ENCODE data around the gene CASKIN1.
"Not testable (repeated sequence)": the region's sequence is repeated elsewhere in the genome, so short reads cannot be mapped to it uniquely, and the experiment has no call there.

The CASKIN1 gene

GRCh38 chr16:2154533-2155090, 41.8 kb downstream of the CASKIN1 start:
- DNase-seq: no peak

GRCh38 chr16:2152695-2153506, 43.5 kb downstream of the CASKIN1 start:
- peak in 1 of 2 experiments; percentile 23 for DNase-seq

- DNase-seq: no peak
Observed at GRCh38 chr16:2151188-2152091, 45.0 kb downstream of the CASKIN1 start.

- peak; percentile 78 to 81 for DNase-seq
Observed at GRCh38 chr16:2150418-2151187, 45.8 kb downstream of the CASKIN1 start.

- peak in 1 of 2 experiments; percentile 40 for DNase-seq
Observed at GRCh38 chr16:2149630-2150417, 46.6 kb downstream of the CASKIN1 start.

- peak in 1 of 2 experiments; percentile 42 for DNase-seq
Observed at GRCh38 chr16:2148714-2149629, 47.4 kb downstream of the CASKIN1 start.

- DNase-seq: peak; percentile 80 to 95
Observed at GRCh38 chr16:2147981-2148671, 48.3 kb downstream of the CASKIN1 start, which contains the start of gene RAB26. RAB26 (plus strand) TSS chr16:2148625; CDS start chr16:2148784, 159 bp downstream.

- DNase-seq: no peak
Observed at GRCh38 chr16:2147378-2147777, 49.0 kb downstream of the CASKIN1 start.

- DNase-seq: no peak
Observed at GRCh38 chr16:2145843-2146242, 50.6 kb downstream of the CASKIN1 start.

GRCh38 chr16:2143878-2144485, 52.4 kb downstream of the CASKIN1 start:
- no peak for DNase-seq

GRCh38 chr16:2142942-2143877, 53.2 kb downstream of the CASKIN1 start:
- DNase-seq: peak in 1 of 2 experiments; percentile 46

- DNase-seq: peak; percentile 64 to 74
Observed at GRCh38 chr16:2135770-2136490, 60.5 kb downstream of the CASKIN1 start, which contains the start of gene PKD1. PKD1 (minus strand) TSS chr16:2135898; CDS start chr16:2135689, 209 bp downstream.

GRCh38 chr16:2135071-2135470, 61.3 kb downstream of the CASKIN1 start:
- not testable (repeated sequence) for DNase-seq

- not testable (repeated sequence) for DNase-seq
Observed at GRCh38 chr16:2133797-2134196, 62.6 kb downstream of the CASKIN1 start.

GRCh38 chr16:2129890-2130447, 66.4 kb downstream of the CASKIN1 start:
- DNase-seq: not testable (repeated sequence)

GRCh38 chr16:2129251-2129650, 67.2 kb downstream of the CASKIN1 start:
- DNase-seq: not testable (repeated sequence)

Data from SHP77 (cell line).